Spleen (tissue), 7 donors: ENCODE data around the gene ZCWPW1.
A peak's percentile ranks its signal among the peaks of the same experiment; 100 is the strongest.

ENCODE experiments used
- CTCF ChIP-seq, 11 experiments: fragments of 200-600 bp in 7 of 11; fragments of 450-650 bp in 4 of 11; sonication (generic) in 4 of 11; IDR thresholded peaks in 8 of 11; conservative IDR thresholded peaks in 3 of 11; 1 replicate in 7 of 11; 2 replicates in 4 of 11; pipeline versions ENCODE4 v1.4.0 to v1.8.0; 2016 to 2021; ENCODE audit warnings: antibody characterized with exemption in 11 of 11, inconsistent platforms in 4 of 11, mild to moderate bottlenecking in 1 of 11
- POLR2A ChIP-seq, 3 donors: fragments of 450-650 bp; IDR thresholded peaks; one replicate each; pipeline ENCODE4 v1.5.1; 2017; ENCODE audit warnings: antibody characterized with exemption in 3 of 3, mild to moderate bottlenecking in 1 of 3
- POLR2AphosphoS5 ChIP-seq, 3 donors: sonication (generic); formaldehyde crosslinking; IDR thresholded peaks; one replicate each; pipeline ENCODE4 v1.5.1; 2017; ENCODE audit warnings: antibody characterized with exemption in 3 of 3
- donor health status: DM: no; HTN: no; CAD: no; lungs with moderate emphysema.
- donor health status: DM: no; HTN: no; CAD: no.
- donor health status: DM: no; HTN: no; CAD: no.

DNA sequence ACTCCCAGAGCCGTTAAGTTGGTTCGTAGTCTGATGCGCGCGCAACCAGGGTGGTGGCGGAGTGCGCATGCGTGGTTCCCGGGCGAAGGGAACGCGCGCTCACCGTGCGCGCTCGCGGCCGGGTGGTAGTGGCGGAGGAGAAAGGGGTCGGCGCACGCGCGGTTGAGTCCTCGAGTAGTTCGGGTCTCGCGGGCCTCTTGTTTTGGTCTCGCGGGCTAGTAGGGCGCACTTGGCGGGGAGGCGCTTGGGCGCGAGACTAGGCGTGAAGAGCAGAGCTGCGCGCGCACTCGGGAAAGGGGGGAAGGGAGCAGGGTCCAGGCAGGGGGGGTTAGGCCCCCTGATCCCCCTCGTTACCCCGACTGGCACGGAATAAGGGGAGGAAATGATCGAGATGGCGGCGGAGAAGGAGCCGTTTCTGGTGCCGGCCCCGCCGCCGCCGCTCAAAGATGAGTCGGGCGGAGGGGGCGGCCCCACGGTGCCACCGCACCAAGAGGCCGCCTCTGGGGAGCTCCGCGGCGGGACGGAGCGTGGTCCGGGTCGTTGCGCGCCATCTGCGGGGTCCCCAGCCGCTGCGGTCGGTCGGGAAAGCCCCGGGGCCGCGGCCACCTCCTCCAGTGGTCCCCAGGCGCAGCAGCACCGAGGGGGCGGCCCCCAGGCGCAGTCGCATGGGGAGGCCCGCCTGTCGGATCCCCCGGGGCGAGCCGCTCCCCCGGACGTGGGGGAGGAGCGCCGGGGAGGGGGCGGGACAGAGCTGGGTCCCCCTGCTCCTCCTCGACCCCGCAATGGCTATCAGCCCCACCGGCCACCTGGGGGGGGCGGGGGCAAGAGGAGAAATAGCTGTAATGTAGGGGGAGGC lies 1.4 kb upstream of the ZCWPW1 start, which contains the start of gene MEPCE:
- TF ChIP-seq CTCF (IDR thresholded peaks at IDR 0.05 in 8 of 11, conservative IDR thresholded peaks at IDR 0.05 in 3 of 11) (no peak), POLR2AphosphoS5 (IDR thresholded peaks at IDR 0.05) (peak in 2 of 3 donors; percentile 83 to 94), POLR2A (IDR thresholded peaks at IDR 0.05) (peak in 2 of 3 donors; percentile 26 to 28)
